Measurements from ENCODE around the gene PDF. TPM values are rescaled to one million over a fixed set of nuclear protein-coding genes. Genes with fewer than 3 reads are reported as not detected.

The PDF gene
- total and polyA plus RNA-seq, 2 donors, result 2.1 to 9.8 TPM

DNA sequence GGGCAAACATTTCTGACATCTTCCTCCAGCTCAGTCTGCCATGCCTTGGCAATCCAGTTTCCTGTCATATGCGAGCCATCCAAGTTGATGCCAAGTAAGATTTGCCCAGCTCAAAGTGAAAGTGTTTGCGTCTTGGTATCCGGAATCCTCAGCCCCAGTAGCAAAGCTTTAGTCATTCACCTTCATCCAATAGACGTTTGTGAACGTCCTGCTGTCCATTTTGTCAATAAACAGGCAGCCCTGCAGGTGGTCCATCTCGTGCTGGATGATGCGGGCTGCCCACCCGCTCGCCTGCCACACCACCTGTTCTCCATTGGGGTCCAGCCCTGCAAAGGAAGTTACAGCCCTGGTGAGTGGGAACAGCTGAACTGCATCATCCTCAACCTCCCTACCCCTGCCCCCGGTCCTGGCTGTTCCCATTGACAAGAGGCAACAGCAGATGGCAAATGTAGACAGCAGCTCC is 1.5 kb downstream of the PDF start:
- Histone ChIP-seq H3K36me3 (ENCODE audit: control insufficient read depth in 2 of 2, insufficient read depth in 2 of 2, low read length in 1 of 2) (peaks cover 61 to 67% of the 10 kb centered on the region in 2 donors), H3K4me1 (ENCODE audit: control insufficient read depth in 2 of 2, insufficient read depth in 2 of 2, low read length in 2 of 2) (peaks cover 24 to 34% of the 10 kb centered on the region in 2 donors), H3K27me3 (ENCODE audit: control insufficient read depth in 2 of 2, insufficient read depth in 1 of 2, low read length in 1 of 2) (no peaks in the 10 kb centered on the region), H3K4me3 (ENCODE audit: low read length in 2 of 2) (peak overlapping the region in 1 of 2 donors; percentile 64), H3K27ac (ENCODE audit: low read depth in 1 of 2, low read length in 1 of 2) (no peak overlapping the region), H3K9me3 (ENCODE audit: control insufficient read depth in 2 of 2, insufficient read depth in 1 of 2, low read length in 1 of 2) (no peaks in the 10 kb centered on the region)
- no peak for DNase-seq (ENCODE audit: low read depth in 6 of 9, low spot score in 9 of 9)
- WGBS, result 93% methylated on average over 10 of the region's 10 CpGs

DNA sequence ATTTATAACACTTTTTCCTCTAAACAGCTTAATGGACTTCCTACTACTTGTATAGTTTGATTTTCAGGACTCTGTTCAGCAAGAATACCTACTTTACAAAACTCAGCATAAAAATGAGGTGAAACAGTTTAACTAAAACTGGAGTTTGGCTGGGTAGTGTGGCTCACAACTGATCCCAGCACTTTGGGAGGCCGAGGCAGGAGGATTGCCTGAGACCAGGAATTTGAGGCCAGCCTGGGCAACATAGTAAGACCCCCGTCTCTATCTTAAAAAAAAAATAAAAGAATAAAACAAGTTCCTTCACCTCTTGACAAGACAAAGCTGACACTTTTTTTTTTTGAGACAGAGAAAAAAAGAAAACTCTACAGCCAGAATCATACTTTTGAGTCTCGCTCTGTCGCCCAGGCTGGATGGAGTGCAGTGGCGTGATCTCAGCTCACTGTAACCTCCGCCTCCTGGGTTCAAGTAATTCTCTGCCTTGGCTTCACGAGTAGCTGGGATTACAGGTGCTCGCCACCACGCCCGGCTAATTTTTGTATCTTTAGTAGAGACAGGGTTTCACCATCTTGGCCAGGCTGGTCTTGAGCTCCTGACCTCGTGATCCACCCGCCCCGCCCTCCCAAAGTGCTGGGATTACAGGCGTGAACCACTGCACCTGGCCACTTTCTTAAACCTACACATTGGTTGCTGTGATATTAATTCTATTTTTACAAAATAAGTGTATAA is 2.6 kb downstream of the PDF start:
- H3K4me1 ChIP-seq (ENCODE audit: control insufficient read depth in 2 of 2, insufficient read depth in 2 of 2, low read length in 2 of 2), result peaks cover 24 to 34% of the 10 kb centered on the region in 2 donors

DNA sequence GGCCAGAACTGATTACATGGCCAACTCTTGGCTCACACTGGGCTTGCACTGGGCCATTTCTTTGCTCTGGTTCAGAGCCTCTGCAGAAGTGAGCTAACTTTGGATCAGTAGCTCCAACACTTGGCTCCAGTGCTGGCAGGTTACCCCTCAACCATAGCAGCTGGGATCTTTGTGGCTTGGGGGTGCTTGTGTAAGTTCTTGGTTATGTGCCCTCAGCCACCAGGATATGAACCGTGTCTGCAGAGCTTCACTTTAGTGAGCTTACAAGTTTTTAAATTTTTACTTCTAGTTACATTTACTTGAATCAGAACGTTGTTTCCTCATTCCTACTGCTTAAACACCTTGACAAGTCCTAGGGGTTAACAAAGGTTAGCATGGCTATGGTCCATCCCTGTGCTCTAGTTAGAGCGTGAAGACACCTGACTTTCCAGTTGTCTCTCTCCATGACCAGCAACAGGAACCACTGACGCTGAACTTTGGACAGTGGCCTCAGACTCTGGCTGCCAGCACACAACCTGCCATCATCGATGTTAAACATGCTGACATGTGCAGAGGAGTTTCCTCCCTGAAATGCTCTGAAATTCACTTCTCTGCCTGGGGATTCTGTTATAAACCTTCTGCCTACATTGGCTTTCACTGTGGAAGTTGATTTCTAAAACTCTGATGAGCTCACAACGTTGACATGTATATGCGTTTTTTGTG is 4.1 kb downstream of the PDF start:
- H3K27ac ChIP-seq (ENCODE audit: low read depth in 1 of 2, low read length in 1 of 2), result no peak overlapping the region
- H3K4me3 ChIP-seq (ENCODE audit: low read length in 2 of 2), result no peak overlapping the region
- no peaks in the 10 kb centered on the region for H3K27me3 ChIP-seq (ENCODE audit: control insufficient read depth in 2 of 2, insufficient read depth in 1 of 2, low read length in 1 of 2)
- no peak for DNase-seq (ENCODE audit: low read depth in 6 of 9, low spot score in 9 of 9)
- H3K9me3 ChIP-seq (ENCODE audit: control insufficient read depth in 2 of 2, insufficient read depth in 1 of 2, low read length in 1 of 2), result no peaks in the 10 kb centered on the region
- peaks cover 24 to 34% of the 10 kb centered on the region in 2 donors for H3K4me1 ChIP-seq (ENCODE audit: control insufficient read depth in 2 of 2, insufficient read depth in 2 of 2, low read length in 2 of 2)
- 86% methylated on average over 7 of the region's 7 CpGs for WGBS
- H3K36me3 ChIP-seq (ENCODE audit: control insufficient read depth in 2 of 2, insufficient read depth in 2 of 2, low read length in 1 of 2), result peaks cover 64 to 68% of the 10 kb centered on the region in 2 donors

More for the DNA sequence above, 2.6 kb downstream of the PDF start:
- DNase-seq (ENCODE audit: low read depth in 6 of 9, low spot score in 9 of 9), result no peak
- Histone ChIP-seq H3K4me3 (ENCODE audit: low read length in 2 of 2) (no peak overlapping the region), H3K27me3 (ENCODE audit: control insufficient read depth in 2 of 2, insufficient read depth in 1 of 2, low read length in 1 of 2) (no peaks in the 10 kb centered on the region), H3K9me3 (ENCODE audit: control insufficient read depth in 2 of 2, insufficient read depth in 1 of 2, low read length in 1 of 2) (no peaks in the 10 kb centered on the region), H3K36me3 (ENCODE audit: control insufficient read depth in 2 of 2, insufficient read depth in 2 of 2, low read length in 1 of 2) (peaks cover 61 to 65% of the 10 kb centered on the region in 2 donors), H3K27ac (ENCODE audit: low read depth in 1 of 2, low read length in 1 of 2) (no peak overlapping the region)
- WGBS, result 95% methylated on average over 14 of the region's 14 CpGs

DNA sequence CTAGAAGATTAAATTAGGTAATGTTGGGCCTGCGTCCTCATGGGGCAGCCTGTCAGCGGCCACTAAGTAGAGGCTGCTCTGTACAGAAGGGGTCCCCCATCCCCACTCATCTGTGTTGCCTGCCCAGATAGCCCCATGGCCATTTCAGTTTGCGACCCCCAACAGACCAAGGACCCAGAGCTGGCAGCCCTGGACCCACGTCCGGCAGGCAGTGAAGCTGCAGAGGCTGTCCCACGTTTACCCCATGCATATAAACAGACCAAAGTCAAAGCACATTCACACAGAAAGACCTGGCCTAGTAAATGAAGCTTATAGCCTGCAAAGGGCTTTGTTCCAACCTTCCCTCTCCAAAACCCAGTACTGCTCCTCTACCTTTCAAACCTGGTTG is 4.6 kb downstream of the PDF start:
- Histone ChIP-seq H3K4me3 (ENCODE audit: low read length in 2 of 2) (no peak overlapping the region), H3K4me1 (ENCODE audit: control insufficient read depth in 2 of 2, insufficient read depth in 2 of 2, low read length in 2 of 2) (peaks cover 21 to 29% of the 10 kb centered on the region in 2 donors), H3K36me3 (ENCODE audit: control insufficient read depth in 2 of 2, insufficient read depth in 2 of 2, low read length in 1 of 2) (peaks cover 69 to 73% of the 10 kb centered on the region in 2 donors), H3K27me3 (ENCODE audit: control insufficient read depth in 2 of 2, insufficient read depth in 1 of 2, low read length in 1 of 2) (no peaks in the 10 kb centered on the region), H3K27ac (ENCODE audit: low read depth in 1 of 2, low read length in 1 of 2) (peak overlapping the region in 1 of 2 donors; percentile 12), H3K9me3 (ENCODE audit: control insufficient read depth in 2 of 2, insufficient read depth in 1 of 2, low read length in 1 of 2) (no peaks in the 10 kb centered on the region)
- 97% methylated on average over 6 of the region's 6 CpGs for WGBS
- DNase-seq (ENCODE audit: low read depth in 6 of 9, low spot score in 9 of 9), result no peak

DNA sequence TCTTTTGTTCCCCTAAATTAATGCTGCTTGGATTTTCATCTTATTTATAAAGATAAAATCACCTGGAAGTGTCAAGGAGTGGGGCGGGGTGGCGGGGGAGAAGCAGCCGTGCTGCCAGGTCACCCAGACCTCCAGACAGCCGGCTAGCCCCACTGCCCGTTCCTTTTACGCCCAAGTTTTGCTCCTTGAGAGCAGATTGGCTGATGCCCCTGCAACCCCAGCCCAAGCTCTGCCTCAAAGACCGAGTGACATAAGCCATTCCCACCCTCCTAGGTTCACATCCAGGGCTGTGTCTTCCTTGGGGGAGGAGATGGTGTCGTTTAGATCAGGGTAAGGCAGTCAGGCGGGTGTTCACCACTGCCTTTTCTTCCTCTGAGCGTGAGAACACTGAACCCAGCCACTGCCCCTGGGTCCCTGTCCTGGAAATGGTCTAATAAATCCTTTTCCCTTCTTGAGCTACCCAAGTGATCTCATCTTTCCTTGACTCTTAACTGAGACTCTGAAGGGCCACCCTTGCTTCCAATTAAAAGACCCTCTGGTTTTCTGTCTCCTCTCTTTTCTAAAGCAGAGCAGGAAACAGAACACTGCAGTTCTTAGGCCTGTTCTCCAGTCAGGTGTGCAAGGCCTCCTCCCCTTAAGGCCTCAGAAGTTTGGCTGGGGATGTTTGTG is 5.7 kb downstream of the PDF start:
- Histone ChIP-seq H3K27ac (ENCODE audit: low read depth in 1 of 2, low read length in 1 of 2) (no peak overlapping the region), H3K36me3 (ENCODE audit: control insufficient read depth in 2 of 2, insufficient read depth in 2 of 2, low read length in 1 of 2) (peaks cover 80 to 84% of the 10 kb centered on the region in 2 donors), H3K9me3 (ENCODE audit: control insufficient read depth in 2 of 2, insufficient read depth in 1 of 2, low read length in 1 of 2) (no peaks in the 10 kb centered on the region), H3K4me3 (ENCODE audit: low read length in 2 of 2) (no peak overlapping the region), H3K27me3 (ENCODE audit: control insufficient read depth in 2 of 2, insufficient read depth in 1 of 2, low read length in 1 of 2) (no peaks in the 10 kb centered on the region), H3K4me1 (ENCODE audit: control insufficient read depth in 2 of 2, insufficient read depth in 2 of 2, low read length in 2 of 2) (peaks cover 20 to 27% of the 10 kb centered on the region in 2 donors)
- WGBS, result 94% methylated on average over 10 of the region's 10 CpGs
- DNase-seq (ENCODE audit: low read depth in 6 of 9, low spot score in 9 of 9), result no peak

DNA sequence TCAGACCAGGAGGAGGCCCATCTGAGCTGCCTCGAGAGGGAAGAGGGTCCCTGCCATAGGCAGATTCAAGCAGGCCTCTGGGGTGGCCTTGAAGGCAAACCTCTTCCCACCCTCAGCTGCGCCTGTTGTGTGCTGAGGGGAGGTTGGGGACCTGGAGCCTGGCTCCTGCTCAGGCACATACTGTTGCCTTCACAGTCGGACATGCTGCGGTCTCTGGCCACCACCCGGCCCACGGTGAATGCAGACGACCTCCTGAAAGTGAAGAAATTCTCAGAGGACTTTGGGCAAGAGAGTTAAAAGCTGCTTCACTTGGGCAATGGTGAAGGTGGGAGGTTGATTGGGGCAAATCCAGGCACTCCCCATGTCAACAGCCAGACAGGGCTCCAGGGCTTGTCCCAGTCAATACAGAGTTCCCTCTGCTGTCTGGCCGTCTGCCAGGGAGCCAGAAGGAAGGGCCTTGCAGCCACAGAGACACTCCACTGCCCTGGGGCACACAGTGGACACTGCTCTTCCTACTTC is 6.3 kb downstream of the PDF start:
- H3K27me3 ChIP-seq (ENCODE audit: control insufficient read depth in 2 of 2, insufficient read depth in 1 of 2, low read length in 1 of 2), result no peaks in the 10 kb centered on the region
- 92% methylated on average over 8 of the region's 8 CpGs for WGBS
- DNase-seq (ENCODE audit: low read depth in 6 of 9, low spot score in 9 of 9), result no peak
- peaks cover 14 to 21% of the 10 kb centered on the region in 2 donors for H3K4me1 ChIP-seq (ENCODE audit: control insufficient read depth in 2 of 2, insufficient read depth in 2 of 2, low read length in 2 of 2)
- peaks cover 86 to 88% of the 10 kb centered on the region in 2 donors for H3K36me3 ChIP-seq (ENCODE audit: control insufficient read depth in 2 of 2, insufficient read depth in 2 of 2, low read length in 1 of 2)
- peak overlapping the region in 1 of 2 donors; percentile 25 for H3K27ac ChIP-seq (ENCODE audit: low read depth in 1 of 2, low read length in 1 of 2)
- no peaks in the 10 kb centered on the region for H3K9me3 ChIP-seq (ENCODE audit: control insufficient read depth in 2 of 2, insufficient read depth in 1 of 2, low read length in 1 of 2)
- no peak overlapping the region for H3K4me3 ChIP-seq (ENCODE audit: low read length in 2 of 2)

DNA sequence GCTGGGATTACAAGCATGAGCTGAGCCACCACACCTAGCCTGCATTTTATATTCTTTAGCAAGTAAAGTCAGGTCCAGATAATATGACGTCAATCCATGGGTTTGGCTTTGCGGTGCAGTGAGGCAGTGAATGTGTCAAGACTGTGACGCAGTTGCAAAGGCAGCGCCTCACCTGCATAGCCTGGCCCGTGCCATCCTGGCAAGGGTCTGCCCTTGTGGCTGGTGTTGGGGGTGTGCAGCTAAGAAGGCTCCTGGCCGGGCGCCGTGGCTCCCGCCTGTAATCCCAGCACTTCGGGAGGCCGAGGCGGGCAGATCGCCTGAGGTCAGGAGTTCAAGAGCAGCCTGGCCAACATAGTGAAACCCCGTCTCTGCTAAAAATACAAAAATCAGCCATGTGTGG is 7.0 kb downstream of the PDF start:
- Histone ChIP-seq H3K9me3 (ENCODE audit: control insufficient read depth in 2 of 2, insufficient read depth in 1 of 2, low read length in 1 of 2) (no peaks in the 10 kb centered on the region), H3K4me1 (ENCODE audit: control insufficient read depth in 2 of 2, insufficient read depth in 2 of 2, low read length in 2 of 2) (peaks cover 8 to 14% of the 10 kb centered on the region in 2 donors)
- DNase-seq (ENCODE audit: low read depth in 6 of 9, low spot score in 9 of 9), result no peak

DNA sequence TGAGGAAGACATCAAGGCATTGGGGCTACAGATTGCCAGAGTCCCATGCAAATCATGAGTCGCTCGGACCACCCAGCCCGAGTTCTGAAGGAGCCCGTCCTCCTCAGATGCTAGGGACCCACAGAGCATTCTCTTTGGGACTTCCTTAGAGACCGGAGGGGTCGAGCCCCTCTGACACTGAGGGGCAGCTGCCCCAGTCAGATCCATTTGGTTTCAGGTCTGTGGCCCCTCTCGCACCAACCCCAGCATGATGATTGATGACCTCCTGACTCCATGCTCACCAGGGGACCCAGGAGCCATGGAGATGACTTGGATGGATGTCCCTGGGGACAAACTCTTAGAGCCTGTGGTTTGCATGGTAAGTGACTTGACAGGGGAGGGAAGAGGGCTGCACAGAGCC is 8.0 kb downstream of the PDF start:
- Histone ChIP-seq H3K4me1 (ENCODE audit: control insufficient read depth in 2 of 2, insufficient read depth in 2 of 2, low read length in 2 of 2) (peaks cover 4 to 7% of the 10 kb centered on the region in 2 donors), H3K36me3 (ENCODE audit: control insufficient read depth in 2 of 2, insufficient read depth in 2 of 2, low read length in 1 of 2) (peaks cover 90 to 94% of the 10 kb centered on the region in 2 donors), H3K4me3 (ENCODE audit: low read length in 2 of 2) (no peak overlapping the region), H3K9me3 (ENCODE audit: control insufficient read depth in 2 of 2, insufficient read depth in 1 of 2, low read length in 1 of 2) (no peaks in the 10 kb centered on the region), H3K27ac (ENCODE audit: low read depth in 1 of 2, low read length in 1 of 2) (no peak overlapping the region), H3K27me3 (ENCODE audit: control insufficient read depth in 2 of 2, insufficient read depth in 1 of 2, low read length in 1 of 2) (no peaks in the 10 kb centered on the region)
- over 99% methylated on average over 7 of the region's 7 CpGs for WGBS
- DNase-seq (ENCODE audit: low read depth in 6 of 9, low spot score in 9 of 9), result no peak

More for the DNA sequence above, 7.0 kb downstream of the PDF start:
- Histone ChIP-seq H3K36me3 (ENCODE audit: control insufficient read depth in 2 of 2, insufficient read depth in 2 of 2, low read length in 1 of 2) (peaks cover 89 to 90% of the 10 kb centered on the region in 2 donors), H3K27ac (ENCODE audit: low read depth in 1 of 2, low read length in 1 of 2) (no peak overlapping the region), H3K4me3 (ENCODE audit: low read length in 2 of 2) (no peak overlapping the region), H3K27me3 (ENCODE audit: control insufficient read depth in 2 of 2, insufficient read depth in 1 of 2, low read length in 1 of 2) (no peaks in the 10 kb centered on the region)
- WGBS, result 92% methylated on average over 14 of the region's 14 CpGs
